GM18499 (cell line): ENCODE measurements around the gene RABGGTA.
A peak's percentile ranks its signal among the peaks of the same experiment; 100 is the strongest.

Experiments used
- ATAC-seq: cut with Tn5 transposase; IDR thresholded peaks from one replicate; pipeline ENCODE4 v1.9.1; 2021; ENCODE audit warnings: moderate number of reproducible peaks; ENCODE audit not compliant: insufficient read depth, unreplicated experiment

Gene RABGGTA

DNA sequence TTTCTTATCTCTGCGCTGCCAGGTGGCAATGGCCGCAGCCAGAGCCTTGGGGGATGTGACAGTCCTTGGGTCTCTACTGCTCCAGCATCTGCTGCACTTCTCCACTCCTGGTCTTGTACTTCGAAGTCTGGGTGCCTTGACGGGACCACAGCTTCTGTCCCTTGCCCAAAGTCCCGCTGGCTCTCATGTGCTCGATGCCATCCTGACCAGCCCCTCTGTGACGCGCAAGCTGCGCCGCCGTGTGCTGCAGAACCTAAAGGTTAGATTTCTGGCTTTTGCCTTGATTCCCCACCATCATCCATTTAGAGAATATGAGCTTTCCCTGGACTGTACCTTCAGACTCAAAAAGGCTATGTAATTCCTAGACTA is 32.6 kb upstream of the RABGGTA start:
- no peak for ATAC-seq

GRCh38 chr14:24300326-24300980 is 29.1 kb upstream of the RABGGTA start:
- no peak for ATAC-seq

DNA sequence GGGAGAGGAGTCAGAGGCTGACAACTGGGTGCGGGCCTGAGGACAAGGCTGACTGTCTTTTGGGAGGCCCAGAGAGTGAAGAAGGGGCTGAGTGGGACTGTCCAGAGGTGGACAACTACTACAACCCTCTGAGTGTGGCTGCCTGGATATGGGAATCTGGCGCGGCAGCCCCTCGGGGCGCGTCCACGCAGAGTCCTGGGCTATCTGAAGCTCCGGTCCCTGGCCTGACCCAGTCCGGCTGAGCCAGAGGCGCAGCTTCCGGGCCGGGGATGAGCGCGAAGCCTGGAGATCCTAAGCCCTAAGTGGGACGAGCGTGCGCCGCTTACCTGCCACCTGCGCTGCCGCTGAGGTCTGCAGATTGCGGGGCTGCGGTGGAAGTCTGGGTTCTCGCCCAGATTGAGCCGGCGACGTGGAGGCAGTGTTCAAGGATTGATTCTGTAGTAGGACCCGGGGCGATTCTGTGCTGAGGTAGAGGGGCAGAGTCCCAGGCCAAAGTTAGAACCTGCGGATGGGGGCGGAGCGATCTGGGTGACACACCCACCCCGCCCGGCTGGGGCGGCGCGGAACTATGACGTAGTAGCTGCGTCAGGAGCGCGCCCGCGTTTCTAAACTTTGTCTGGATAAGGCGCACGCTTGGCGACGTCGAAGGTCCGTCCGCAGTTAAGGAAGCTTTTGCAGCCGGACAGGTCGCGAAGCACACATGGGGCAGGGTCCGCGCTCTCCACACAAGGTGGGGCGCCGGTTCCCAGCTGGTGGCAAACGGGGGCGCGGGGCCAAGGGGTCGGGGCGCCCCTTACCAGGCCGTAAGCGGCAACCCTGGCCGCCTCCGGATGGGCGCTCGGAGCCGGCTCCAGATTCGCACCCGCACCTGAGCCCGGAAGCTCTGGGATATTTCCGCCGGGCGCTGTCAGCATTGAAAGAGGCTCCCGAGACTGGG is 28.1 kb upstream of the RABGGTA start, which contains the start of the genes DHRS1 and NOP9:
Gene DHRS1 (minus strand): TSS at position 526 of the 937 bp plus-strand sequence. CDS start 674 bp downstream, outside the sequence.
Gene NOP9 (plus strand): TSS at position 596 of the 937 bp plus-strand sequence. CDS start 105 bp downstream, at position 701.
- peak; percentile 42 for ATAC-seq

- peak; percentile 2 for ATAC-seq
Observed at GRCh38 chr14:24298892-24299254, 27.5 kb upstream of the RABGGTA start.

GRCh38 chr14:24297190-24297964 is 26.0 kb upstream of the RABGGTA start:
- ATAC-seq = no peak

GRCh38 chr14:24296341-24297157 is 25.2 kb upstream of the RABGGTA start:
- ATAC-seq = peak; percentile 69

- ATAC-seq = no peak
Observed at GRCh38 chr14:24293525-24293924, 22.1 kb upstream of the RABGGTA start.

GRCh38 chr14:24292118-24292807 is 20.9 kb upstream of the RABGGTA start:
- ATAC-seq = no peak

- no peak for ATAC-seq
Observed at GRCh38 chr14:24291446-24292117, 20.2 kb upstream of the RABGGTA start.

GRCh38 chr14:24290746-24291145 is 19.3 kb upstream of the RABGGTA start:
- no peak for ATAC-seq

DNA sequence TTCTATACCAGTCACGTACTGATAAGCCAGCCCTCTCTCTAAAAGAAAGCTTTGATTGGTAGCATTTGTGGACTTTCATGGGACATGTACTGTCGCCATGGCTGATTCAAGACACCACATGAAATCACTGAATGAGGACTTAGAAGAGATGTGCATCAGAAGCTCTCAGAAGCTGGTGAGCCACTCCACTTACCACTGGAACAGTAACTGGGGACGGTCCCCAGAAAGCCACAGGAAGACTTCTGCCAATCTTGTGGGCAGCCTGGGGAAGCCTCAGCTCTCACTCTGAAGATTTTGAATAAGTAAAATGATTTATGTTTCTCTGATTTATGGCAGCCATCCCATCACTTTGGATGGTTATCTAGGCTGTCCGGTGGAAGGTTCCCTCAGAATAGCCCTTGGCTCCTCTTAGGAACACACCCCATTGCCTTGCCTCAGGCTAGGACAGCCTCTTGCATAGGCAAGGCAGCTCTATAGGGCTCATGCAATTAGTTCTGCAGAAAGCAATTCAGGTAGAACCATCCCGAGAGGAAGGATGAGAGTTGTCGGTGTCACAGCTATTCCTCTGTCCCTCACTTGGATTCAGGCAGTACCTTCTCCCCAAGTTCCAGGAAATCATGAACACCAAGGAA is 18.4 kb upstream of the RABGGTA start:
- ATAC-seq = no peak

DNA sequence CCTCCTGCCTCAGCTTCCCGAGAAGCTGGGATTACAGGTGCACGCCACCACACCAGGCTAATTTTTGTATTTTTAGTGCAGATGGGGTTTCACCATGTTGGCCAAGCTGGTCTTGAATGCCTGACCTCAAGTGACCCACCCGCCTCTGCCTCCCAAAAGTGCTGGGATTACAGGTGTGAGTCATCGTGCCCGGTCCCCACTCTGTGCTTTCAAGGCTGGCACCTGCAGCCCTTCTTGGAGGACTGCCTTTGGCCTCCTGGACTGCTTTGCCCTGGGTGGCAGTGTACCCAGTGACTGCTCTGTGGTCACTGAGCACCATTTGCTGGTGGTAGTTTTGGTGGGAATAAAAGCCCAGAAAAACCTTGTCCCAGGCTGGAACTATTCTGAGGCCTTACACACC is 15.6 kb upstream of the RABGGTA start:
- ATAC-seq = no peak

DNA sequence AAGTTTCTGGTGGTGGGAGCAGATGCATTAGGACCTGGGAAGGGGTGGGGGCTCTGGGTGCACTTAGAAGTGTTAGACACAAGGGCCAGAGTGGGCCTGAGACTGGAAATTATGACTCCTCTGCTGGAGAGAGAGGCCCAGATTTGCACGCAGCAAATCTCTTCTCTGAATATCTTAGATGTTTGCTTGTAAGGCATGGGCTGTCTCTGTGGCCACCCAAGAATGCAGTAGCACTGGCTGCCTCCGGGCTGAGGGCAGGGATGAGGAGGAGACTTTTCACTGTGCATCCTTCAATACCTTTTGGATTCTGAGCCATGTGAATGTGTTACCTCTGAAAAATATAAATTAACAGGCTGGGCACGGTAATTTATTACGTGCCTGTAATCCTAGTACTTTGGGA is 14.0 kb upstream of the RABGGTA start:
- ATAC-seq = no peak

GRCh38 chr14:24284501-24285035 is 13.2 kb upstream of the RABGGTA start:
- no peak for ATAC-seq

DNA sequence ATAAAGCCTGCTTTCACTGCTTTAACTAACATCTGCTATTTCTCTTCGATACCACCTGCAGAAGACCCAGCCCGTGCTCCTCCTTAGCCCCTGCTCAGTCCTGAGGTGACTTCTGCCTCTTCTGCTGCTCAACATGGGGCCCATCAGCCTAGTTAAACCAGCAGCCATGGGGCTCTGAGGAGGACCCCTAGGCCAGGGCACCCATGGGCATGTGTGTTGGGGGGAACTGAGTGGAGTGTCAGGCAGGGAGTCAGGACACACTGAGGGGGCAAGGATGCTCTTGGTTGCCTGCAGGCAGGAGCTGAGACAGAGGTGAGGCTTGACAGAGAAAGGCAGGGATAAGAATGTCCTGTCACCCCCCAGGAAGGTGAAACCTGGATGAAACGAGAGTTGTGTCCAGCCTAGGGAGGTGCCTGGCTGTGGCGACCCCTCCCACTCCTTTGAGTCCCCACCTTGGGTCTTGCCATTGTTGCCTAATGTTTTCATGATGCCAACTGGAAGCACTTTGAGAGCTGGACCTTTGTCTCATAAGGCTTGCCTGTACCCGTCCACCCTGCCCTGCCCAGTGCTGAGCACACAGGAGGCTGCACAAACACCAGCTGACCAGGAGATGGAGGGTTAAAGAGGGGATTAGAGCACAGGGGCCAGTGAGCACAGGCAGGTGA is 12.5 kb upstream of the RABGGTA start:
- ATAC-seq = no peak

DNA sequence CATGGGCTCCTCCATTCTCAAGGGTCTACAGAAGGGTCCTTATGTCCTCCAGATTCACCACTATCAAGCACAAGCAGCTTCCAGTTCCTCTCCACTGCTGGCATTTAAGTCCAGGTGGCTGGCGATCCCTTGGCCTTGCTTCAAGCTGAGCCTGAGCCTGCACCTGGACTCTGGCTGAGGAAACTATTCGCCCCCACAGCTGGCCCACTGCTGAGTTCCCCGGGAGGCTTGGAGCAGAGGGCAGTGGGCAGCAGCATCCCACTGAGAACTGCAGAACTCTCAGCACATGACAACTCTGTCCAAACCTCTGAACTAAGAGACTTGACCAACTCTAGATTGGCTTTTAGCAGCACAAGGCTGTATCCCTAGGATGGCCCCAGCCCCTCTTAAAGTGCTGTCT is 11.3 kb upstream of the RABGGTA start:
- no peak for ATAC-seq

- ATAC-seq = no peak
Observed at GRCh38 chr14:24281636-24282035, 10.2 kb upstream of the RABGGTA start.
